ENCODE results near the gene PPP4R3A. TPM values are rescaled to one million over a fixed set of nuclear protein-coding genes. Genes with fewer than 3 reads are reported as not detected.
"Not testable (repeated sequence)": the region's sequence is repeated elsewhere in the genome, so short reads cannot be mapped to it uniquely, and the experiment has no call there.

The PPP4R3A gene
- total RNA-seq, 4 donors from 2014 or later: 89.7 to 108 (median 95.7) TPM

DNA sequence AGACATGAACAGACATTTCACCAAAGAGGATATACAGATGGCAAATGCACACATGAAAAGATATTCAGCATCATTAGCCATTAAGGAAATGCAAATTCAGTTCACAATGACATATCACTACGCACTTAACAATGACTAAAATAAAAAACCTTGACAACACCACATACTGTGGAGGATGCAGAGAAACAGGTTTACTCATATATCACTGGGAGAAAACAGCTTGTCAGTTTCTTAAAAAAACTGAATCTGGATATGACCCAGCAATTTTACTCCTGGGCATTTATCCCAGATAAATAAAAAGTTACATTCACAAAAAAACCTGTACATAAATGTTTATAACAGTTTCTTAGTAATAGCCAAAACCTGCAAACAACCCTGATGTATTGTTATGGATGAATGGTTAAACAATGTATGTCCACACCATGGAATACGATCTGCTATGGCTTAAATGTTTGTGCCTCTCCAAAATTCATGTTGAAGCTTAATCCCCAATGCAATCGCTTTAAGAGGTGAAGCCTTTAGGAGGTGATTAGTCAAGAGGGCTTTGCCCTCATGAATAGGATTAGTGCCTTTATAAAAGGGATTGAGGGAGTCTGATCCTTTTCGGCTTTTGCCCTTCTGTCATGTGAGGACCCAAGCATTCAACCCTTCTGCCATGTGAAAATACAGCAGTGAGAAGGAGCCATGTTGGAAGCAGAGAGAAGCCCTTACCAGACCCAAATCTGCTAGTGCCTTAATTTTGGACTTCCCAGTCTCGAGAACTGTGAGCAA is 36.0 kb upstream of the PPP4R3A start:
- Histone ChIP-seq H3K36me3 (no peaks in the 10 kb centered on the region), H3K9me3 (no peaks in the 10 kb centered on the region), H3K27me3 (no peaks in the 10 kb centered on the region), H3K27ac (no peak overlapping the region), H3K4me3 (replicated peaks in 1 of 3) (no peak overlapping the region), H3K4me1 (no peaks in the 10 kb centered on the region)
- intact Hi-C loops (cut with DNase I): no loop called here
- 70 to 76% methylated on average over 5 of the region's 5 CpGs for WGBS, 2 donors
- DNase-seq: no peak
- no peak for TF ChIP-seq POLR2A (IDR thresholded peaks at IDR 0.05)
- TF ChIP-seq, protein P1, sequence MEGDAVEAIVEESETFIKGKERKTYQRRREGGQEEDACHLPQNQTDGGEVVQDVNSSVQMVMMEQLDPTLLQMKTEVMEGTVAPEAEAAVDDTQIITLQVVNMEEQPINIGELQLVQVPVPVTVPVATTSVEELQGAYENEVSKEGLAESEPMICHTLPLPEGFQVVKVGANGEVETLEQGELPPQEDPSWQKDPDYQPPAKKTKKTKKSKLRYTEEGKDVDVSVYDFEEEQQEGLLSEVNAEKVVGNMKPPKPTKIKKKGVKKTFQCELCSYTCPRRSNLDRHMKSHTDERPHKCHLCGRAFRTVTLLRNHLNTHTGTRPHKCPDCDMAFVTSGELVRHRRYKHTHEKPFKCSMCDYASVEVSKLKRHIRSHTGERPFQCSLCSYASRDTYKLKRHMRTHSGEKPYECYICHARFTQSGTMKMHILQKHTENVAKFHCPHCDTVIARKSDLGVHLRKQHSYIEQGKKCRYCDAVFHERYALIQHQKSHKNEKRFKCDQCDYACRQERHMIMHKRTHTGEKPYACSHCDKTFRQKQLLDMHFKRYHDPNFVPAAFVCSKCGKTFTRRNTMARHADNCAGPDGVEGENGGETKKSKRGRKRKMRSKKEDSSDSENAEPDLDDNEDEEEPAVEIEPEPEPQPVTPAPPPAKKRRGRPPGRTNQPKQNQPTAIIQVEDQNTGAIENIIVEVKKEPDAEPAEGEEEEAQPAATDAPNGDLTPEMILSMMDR (IDR thresholded peaks at IDR 0.05): no peak

DNA sequence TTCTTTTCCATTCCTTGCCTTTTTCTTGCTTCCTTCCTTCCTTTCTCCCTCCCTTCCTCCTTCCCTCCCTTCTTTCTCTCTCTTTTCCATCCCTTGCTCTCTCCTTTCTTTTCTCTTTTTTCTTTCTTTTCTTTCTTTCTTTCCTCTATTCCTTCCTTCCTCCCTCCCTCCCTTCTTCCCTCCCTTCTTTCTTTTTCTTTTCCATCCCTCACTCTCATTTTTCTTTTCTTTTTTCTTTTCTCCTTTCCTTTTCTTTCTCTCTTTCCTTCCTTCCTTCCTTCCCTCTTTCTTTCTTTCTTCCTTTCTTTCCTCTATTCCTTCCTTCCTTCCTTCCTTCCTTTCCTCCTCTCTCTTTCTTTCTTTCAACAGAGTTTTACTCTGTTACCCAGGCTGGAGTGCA is 35.1 kb upstream of the PPP4R3A start:
- Histone ChIP-seq H3K9me3 (no peaks in the 10 kb centered on the region), H3K36me3 (no peaks in the 10 kb centered on the region), H3K4me1 (no peaks in the 10 kb centered on the region), H3K27me3 (no peaks in the 10 kb centered on the region), H3K4me3 (replicated peaks in 1 of 3) (no peak overlapping the region), H3K27ac (no peak overlapping the region)
- intact Hi-C loops (cut with DNase I): no loop called here
- no peak for TF ChIP-seq POLR2A (IDR thresholded peaks at IDR 0.05)
- TF ChIP-seq, protein P1 (IDR thresholded peaks at IDR 0.05): no peak
- no peak for DNase-seq

DNA sequence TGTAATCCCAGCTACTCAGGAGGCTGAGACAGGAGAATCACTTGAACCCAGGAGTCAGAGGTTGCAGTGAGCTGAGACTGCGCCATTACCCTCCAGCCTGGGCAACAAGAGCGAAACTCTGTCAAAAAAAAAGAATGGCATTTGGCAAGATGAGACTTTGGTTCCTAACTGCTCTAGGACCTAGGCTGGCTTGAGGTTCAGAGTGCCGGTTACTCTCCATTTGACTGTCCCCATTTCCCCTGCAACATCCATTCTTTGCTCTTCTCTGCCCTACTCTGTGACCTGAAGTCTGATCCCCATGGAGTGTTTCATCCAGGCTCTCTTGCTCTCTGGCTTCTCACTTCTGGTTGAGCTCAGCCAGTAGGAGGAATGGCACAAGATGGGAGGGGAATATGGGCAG is 26.2 kb upstream of the PPP4R3A start:
- no peaks in the 10 kb centered on the region for H3K27me3 ChIP-seq
- intact Hi-C loops (cut with DNase I): no loop called here
- 96 to 100% methylated on average over 3 of the region's 3 CpGs for WGBS, 2 donors
- no peaks in the 10 kb centered on the region for H3K9me3 ChIP-seq
- DNase-seq: no peak
- TF ChIP-seq, protein P1 (IDR thresholded peaks at IDR 0.05): no peak
- TF ChIP-seq POLR2A (IDR thresholded peaks at IDR 0.05): no peak
- H3K4me1 ChIP-seq: no peaks in the 10 kb centered on the region
- no peaks in the 10 kb centered on the region for H3K36me3 ChIP-seq
- H3K27ac ChIP-seq: no peak overlapping the region
- no peak overlapping the region for H3K4me3 ChIP-seq (replicated peaks in 1 of 3)

DNA sequence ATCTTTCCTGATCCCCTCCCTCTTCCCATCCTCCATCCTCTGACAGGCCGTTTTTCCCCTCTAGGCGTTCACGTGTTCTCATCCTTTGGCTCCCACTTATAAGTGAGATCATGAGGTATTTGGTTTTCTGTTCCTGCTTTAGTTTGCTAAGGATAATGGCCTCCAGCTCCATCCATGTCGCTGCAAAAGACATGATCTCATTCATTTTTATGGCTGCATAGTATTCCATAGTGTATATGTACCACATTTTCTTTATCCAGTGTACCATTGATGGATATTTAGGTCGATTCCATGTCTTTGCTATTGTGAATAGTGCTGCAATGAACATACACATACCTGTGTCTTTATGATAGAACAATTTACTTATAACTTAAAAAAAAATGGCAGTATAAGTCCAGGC is 23.9 kb upstream of the PPP4R3A start:
- DNase-seq; intact Hi-C loops (cut with DNase I); H3K4me3 ChIP-seq (replicated peaks in 1 of 3); H3K36me3 ChIP-seq; H3K4me1 ChIP-seq; H3K9me3 ChIP-seq; H3K27ac ChIP-seq; H3K27me3 ChIP-seq: not testable (repeated sequence)
- WGBS, 2 donors: 86% methylated on average over 5 of the region's 5 CpGs

DNA sequence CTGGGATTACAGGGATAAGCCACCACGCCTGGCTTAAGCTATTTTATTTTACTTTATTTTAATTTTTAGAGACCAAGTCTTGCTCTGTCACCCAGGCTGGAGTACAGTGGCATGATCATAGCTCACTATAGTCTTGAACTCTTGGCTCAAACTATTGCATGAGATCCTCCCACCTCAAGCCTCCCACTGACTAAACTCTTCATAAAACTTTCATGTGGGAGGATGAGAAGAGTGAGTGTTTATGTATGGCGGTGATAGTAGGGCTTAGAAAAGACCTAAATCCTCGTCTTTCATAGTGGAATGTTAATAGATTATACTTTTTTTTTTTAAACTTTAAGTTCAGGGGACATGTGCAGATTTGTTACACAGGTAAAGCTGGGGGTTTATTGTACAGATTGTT is 23.5 kb upstream of the PPP4R3A start:
- Histone ChIP-seq H3K9me3 (no peaks in the 10 kb centered on the region), H3K27ac (no peak overlapping the region), H3K4me1 (no peaks in the 10 kb centered on the region), H3K27me3 (no peaks in the 10 kb centered on the region), H3K4me3 (replicated peaks in 1 of 3) (no peak overlapping the region), H3K36me3 (no peaks in the 10 kb centered on the region)
- 83% methylated on average over 3 of the region's 3 CpGs for WGBS, 2 donors
- no peak for TF ChIP-seq POLR2A (IDR thresholded peaks at IDR 0.05)
- TF ChIP-seq, protein P1 (IDR thresholded peaks at IDR 0.05): no peak
- intact Hi-C loops (cut with DNase I): no loop called here
- DNase-seq: no peak

All from thyroid gland (tissue), 4 donors.